Calu3 (cell line): ENCODE results near the gene RTEL1. TPM values are rescaled to one million over a fixed set of nuclear protein-coding genes. Genes with fewer than 3 reads are reported as not detected.
"Not testable (repeated sequence)": the region's sequence is repeated elsewhere in the genome, so short reads cannot be mapped to it uniquely, and the experiment has no call there.

Source experiments
- BruUV-seq: library from RNA; stranded (reverse); fragments of 400-500 nt; replicated peaks from 2 replicates; lab custom pipeline; 2021; lab: Mats Ljungman, UMichigan
- CTCF ChIA-PET: fragments of 300-600 bp; sonication (Branson Sonifier 250); formaldehyde crosslinking; loops from one replicate; lab custom pipeline; 2022; ENCODE audit warnings: antibody characterized with exemption; lab: Charles Lee
- DNase-seq: peaks from one replicate; pipeline ENCODE4 v3.0.0; 2022
- H3K27ac Mint-ChIP-seq: one replicate; pipeline ENCODE4 v1.8.0; 2022; ENCODE audit warnings: mixed read lengths; ENCODE audit not compliant: unreplicated experiment
- H3K27me3 Mint-ChIP-seq: one replicate; pipeline ENCODE4 v1.8.0; 2022; ENCODE audit warnings: mixed read lengths; ENCODE audit not compliant: unreplicated experiment
- H3K36me3 Mint-ChIP-seq: one replicate; pipeline ENCODE4 v1.8.0; 2022; ENCODE audit warnings: mild to moderate bottlenecking, moderate library complexity, mixed read lengths; ENCODE audit not compliant: insufficient read depth, unreplicated experiment
- H3K4me1 Mint-ChIP-seq: one replicate; pipeline ENCODE4 v1.8.0; 2022; ENCODE audit warnings: mild to moderate bottlenecking, low read depth, mixed read lengths; ENCODE audit not compliant: unreplicated experiment
- H3K4me3 Mint-ChIP-seq: one replicate; pipeline ENCODE4 v1.8.0; 2022; ENCODE audit warnings: mild to moderate bottlenecking, low read depth, moderate library complexity, mixed read lengths; ENCODE audit not compliant: unreplicated experiment
- H3K9me3 Mint-ChIP-seq: one replicate; pipeline ENCODE4 v1.8.0; 2022; ENCODE audit warnings: low read depth, mixed read lengths; ENCODE audit not compliant: unreplicated experiment
- CTCF ChIP-seq: fragments of 200-600 bp; IDR thresholded peaks from one replicate; pipeline ENCODE4 v1.8.0; 2022; ENCODE audit warnings: antibody characterized with exemption; ENCODE audit not compliant: unreplicated experiment
- intact Hi-C: fragments of 100-400 bp; cut with micrococcal nuclease; formaldehyde crosslinking; loops from one replicate; pipeline ENCODE4 v1.10.0; 2022; ENCODE audit not compliant: unreplicated experiment
- total RNA-seq: library from RNA; stranded (reverse); gene quantifications from 2 replicates; pipeline ENCODE4 v1.2.3, GENCODE V29; 2022

RTEL1 gene
- total RNA-seq, 1 experiment from 2014 or later = 39.1 TPM

- H3K36me3 Mint-ChIP-seq = peaks cover 98% of the 10 kb centered on the region
- BruUV-seq = no TSS peak
- intact Hi-C loops = loop anchor here (10.0 kb wide), 1 partner anchor 150 kb away; the partner anchor contains the start of genes ABHD16B and TPD52L2
These were observed 56.7 kb downstream of the RTEL1 start for GRCh38 chr20:63714858-63715257.

GRCh38 chr20:63718996-63719395 is 60.9 kb downstream of the RTEL1 start:
- H3K9me3 Mint-ChIP-seq = peaks cover 8% of the 10 kb centered on the region
- H3K36me3 Mint-ChIP-seq = peaks cover 85% of the 10 kb centered on the region
- H3K27ac Mint-ChIP-seq = peak overlapping the region; percentile 3
- no peaks in the 10 kb centered on the region for H3K27me3 Mint-ChIP-seq
- no TSS peak for BruUV-seq
- no peak for DNase-seq
- TF ChIP-seq CTCF = no peak
- no peak overlapping the region for H3K4me3 Mint-ChIP-seq
- CTCF ChIA-PET = interaction anchor here (0.7 to 1.4 kb wide), 2 partner anchors 11 to 30 kb away, joined by 6 to 9 read pairs; partner anchors contain the start of genes ARFRP1 and ZGPAT
- intact Hi-C loops = loop anchor here (10.0 kb wide), 1 partner anchor 146 kb away; the partner anchor contains the start of genes ABHD16B and TPD52L2
- H3K4me1 Mint-ChIP-seq = no peaks in the 10 kb centered on the region

More at GRCh38 chr20:63714858-63715257, 56.7 kb downstream of the RTEL1 start:
- Mint-ChIP-seq H3K4me1 (peaks cover 9% of the 10 kb centered on the region), H3K9me3 (peaks cover 15% of the 10 kb centered on the region), H3K27ac (no peak overlapping the region), H3K4me3 (no peak overlapping the region), H3K27me3 (no peaks in the 10 kb centered on the region)
- no peak for TF ChIP-seq CTCF
- CTCF ChIA-PET = no interaction called here
- DNase-seq = no peak

- H3K36me3 Mint-ChIP-seq = peaks cover 76% of the 10 kb centered on the region
- DNase-seq, H3K4me1 Mint-ChIP-seq, BruUV-seq, H3K27me3 Mint-ChIP-seq, H3K27ac Mint-ChIP-seq, intact Hi-C loops, H3K4me3 Mint-ChIP-seq, CTCF ChIA-PET, H3K9me3 Mint-ChIP-seq: not testable (repeated sequence)
These were observed 65.0 kb downstream of the RTEL1 start for GRCh38 chr20:63722967-63723622.

GRCh38 chr20:63730189-63730733 is 72.1 kb downstream of the RTEL1 start:
- intact Hi-C loops, H3K27me3 Mint-ChIP-seq, BruUV-seq, H3K9me3 Mint-ChIP-seq, H3K4me3 Mint-ChIP-seq, CTCF ChIA-PET, H3K4me1 Mint-ChIP-seq, H3K27ac Mint-ChIP-seq, DNase-seq: not testable (repeated sequence)
- peaks cover 36% of the 10 kb centered on the region for H3K36me3 Mint-ChIP-seq

GRCh38 chr20:63731410-63731809 is 73.3 kb downstream of the RTEL1 start:
- Mint-ChIP-seq H3K36me3 (peaks cover 37% of the 10 kb centered on the region), H3K27me3 (no peaks in the 10 kb centered on the region), H3K4me3 (no peak overlapping the region), H3K27ac (no peak overlapping the region), H3K9me3 (no peaks in the 10 kb centered on the region), H3K4me1 (no peaks in the 10 kb centered on the region)
- TF ChIP-seq CTCF = no peak
- BruUV-seq = no TSS peak
- CTCF ChIA-PET = interaction anchor here (0.5 to 0.6 kb wide), 2 partner anchors 10 to 588 kb away, joined by 3 to 5 read pairs; no protein-coding TSS in a partner anchor
- DNase-seq = no peak
- intact Hi-C loops = no loop called here
